IPS-18c (cell line): Measurements from ENCODE around the gene NFIA.
"Not testable (repeated sequence)": the region's sequence is repeated elsewhere in the genome, so short reads cannot be mapped to it uniquely, and the experiment has no call there.

Source experiments
- H3K4me3 ChIP-seq: 2 replicates; pipeline ENCODE4 v1.7.0; 2013; ENCODE audit warnings: low read depth, mild to moderate bottlenecking, low read length, moderate library complexity; ENCODE audit not compliant: insufficient read depth
- H3K9me3 ChIP-seq: one replicate; pipeline ENCODE4 v1.6.1; 2013; ENCODE audit warnings: mild to moderate bottlenecking, low read length, moderate library complexity; ENCODE audit not compliant: control insufficient read depth, insufficient read depth

The NFIA gene

DNA sequence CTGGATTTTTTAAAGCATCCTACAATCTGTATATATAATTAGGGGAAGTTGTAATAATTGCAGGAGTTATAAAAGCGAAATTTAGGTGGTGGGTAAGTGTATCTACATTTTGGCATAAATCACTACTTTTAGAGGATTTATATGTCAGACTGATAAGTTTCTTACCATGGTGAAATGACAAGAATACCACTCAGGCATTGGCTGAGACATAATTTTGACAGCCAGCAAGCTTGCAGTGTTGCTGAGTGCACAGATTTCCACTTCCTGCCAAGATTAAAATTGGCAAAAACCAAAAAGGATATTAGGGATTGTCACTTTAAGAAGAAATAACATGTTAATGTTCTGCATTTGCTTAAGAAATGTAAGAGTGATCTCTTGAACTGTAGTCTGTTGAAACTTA is 28.2 kb downstream of the NFIA start:
- H3K4me3 ChIP-seq, result no peak overlapping the region
- H3K9me3 ChIP-seq, result no peaks in the 10 kb centered on the region

DNA sequence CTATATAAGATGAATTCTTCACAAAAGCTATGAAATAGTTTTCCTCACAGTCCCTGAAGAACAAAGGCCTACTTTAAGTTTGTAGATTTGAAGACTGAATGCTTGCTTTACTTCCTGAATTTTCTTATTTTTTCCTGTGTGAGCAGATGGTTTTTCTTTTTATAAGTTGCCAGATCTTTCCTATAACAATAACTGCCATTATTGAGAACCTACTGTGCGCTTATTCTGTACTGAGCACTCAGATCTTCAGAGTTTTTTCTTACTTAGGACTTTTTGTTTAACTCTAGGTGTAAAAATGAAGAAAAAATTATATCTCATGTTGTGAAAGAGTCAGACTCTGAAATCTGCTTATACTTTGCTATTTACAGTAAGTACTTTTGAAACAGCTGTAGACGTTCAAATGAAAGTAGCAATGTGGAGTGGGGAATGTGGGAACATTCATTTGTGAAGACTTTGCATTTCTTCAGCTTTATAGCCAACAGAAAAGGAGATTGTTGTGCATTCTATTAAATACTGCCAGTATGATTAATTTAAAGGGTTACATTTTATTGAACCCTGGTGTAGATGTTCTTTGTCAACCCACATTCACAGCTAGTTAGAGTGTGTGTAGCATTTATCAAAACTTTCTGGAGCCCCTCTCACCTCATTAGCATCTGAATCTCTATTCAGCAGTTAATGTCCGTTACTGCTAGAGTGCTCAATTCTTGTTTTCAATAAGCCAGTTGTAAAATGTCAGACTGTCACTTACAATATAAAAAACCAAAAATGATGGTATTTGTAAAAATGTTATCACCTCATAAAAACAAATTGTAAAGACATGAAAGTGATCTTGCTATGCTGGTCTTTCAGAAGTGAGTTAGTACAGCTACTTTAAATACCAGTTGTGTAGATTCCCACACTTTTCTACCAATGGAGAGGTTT is 29.0 kb downstream of the NFIA start:
- H3K9me3 ChIP-seq, result no peaks in the 10 kb centered on the region
- H3K4me3 ChIP-seq, result no peak overlapping the region

DNA sequence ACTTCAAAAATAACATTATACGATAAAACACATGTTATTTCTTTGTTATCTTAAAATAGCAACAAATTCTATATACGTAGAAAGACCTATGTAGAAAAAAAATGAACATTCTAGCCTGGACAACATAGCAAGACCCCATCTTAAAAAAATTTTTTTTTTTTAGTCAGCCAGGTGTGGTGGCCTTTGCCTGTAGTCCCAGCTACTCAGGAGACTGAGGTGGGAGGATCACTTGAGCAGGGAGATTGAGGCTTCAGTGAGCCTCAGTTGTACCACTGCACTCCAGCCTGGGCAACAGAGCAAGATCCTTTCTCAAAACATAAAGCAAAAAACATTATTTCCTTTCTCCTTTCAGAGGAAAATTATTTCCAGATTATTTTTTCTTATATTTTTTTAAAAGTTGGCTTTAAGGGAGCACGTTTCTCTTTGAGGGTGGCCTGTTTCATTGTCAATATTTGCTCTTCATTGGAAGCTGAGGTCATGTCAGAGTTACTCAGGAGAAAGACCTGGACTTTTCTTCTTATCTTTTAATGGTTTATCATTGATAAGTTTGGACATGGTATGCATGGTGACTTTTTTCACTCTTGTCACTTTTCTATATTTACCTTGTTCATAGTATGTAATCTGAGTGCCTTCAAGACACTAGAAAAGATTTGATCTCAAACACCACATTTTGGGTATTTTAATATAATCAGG is 32.0 kb downstream of the NFIA start:
- H3K9me3 ChIP-seq, result no peaks in the 10 kb centered on the region
- H3K4me3 ChIP-seq, result no peak overlapping the region

DNA sequence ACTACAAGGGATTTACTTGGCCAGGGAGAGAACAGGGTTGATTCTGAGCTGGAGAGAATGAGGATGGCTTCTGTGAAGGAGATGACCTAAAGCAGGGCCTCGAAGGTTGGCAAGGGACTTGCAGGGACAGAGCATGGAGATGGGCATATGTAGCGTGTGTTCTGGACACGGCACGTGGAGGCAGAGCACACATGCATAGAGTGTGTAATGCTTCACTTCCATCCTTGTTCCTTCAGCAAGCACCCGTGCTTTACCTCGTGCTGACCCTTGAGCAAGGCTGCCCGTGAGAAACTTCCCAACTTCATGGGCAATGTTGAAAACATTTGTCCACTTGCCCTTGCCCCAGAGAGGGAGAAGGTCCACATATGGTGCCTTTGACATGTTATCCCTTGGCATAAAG is 33.1 kb downstream of the NFIA start:
- no peak overlapping the region for H3K4me3 ChIP-seq

DNA sequence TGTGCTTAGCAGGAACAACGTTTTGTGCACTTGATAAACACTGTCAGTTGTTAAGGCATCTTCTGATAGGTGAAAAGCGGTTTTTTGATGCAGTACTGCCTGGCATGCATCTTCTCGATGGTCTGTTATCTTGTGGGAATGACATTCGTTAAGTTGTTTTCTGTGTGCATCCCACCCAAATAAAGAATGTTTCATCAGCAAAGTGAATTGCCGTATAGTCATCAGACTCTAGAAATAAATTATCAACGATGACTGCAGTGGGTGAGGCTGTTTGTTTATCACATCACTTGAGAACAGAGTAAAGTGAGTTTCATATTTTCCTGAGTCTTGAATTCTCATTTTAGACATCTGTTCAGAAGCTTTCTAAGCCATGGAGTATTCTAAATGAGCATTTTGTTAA is 34.1 kb downstream of the NFIA start:
- no peak overlapping the region for H3K4me3 ChIP-seq

More for the DNA sequence above, 33.1 kb downstream of the NFIA start:
- H3K9me3 ChIP-seq, result no peaks in the 10 kb centered on the region

DNA sequence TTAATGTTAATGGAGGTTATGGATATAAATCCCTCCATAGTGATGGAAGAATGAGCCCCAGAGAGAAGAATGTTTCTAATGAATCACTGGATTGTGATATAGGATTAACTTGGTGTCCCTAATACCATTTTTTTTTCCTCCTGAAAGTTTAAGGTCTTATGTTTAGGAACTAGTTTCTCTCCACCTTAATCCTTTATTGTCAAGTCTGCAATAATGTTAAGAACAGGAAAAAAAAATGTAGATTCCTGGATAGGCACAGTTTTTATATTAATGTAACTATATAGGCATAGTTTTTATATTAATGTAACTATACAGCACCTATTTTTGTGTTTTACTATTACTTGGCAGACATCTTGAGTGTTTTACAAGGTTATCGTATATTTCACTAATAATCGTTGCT is 34.9 kb downstream of the NFIA start:
- no peak overlapping the region for H3K4me3 ChIP-seq
- H3K9me3 ChIP-seq, result no peaks in the 10 kb centered on the region

More for the DNA sequence above, 34.1 kb downstream of the NFIA start:
- no peaks in the 10 kb centered on the region for H3K9me3 ChIP-seq

DNA sequence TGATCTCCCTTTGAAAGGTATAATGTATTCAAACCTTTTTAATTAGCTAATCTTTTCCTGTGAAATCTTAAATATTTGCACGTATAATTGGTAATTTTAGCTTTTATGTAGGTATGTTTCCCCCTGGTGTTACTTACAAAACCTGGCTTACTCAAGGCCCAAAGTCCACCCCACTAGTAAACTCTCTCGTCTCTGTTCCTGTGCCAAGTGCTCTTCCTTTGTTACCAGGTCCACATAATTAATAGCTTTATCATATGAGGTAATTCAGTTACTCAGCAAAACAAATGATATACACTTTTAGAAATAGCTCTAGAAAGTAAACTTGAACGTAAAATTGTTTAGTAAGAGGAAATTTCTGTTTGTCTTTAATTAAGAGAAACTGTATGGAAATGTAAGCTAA is 36.7 kb downstream of the NFIA start:
- Histone ChIP-seq H3K4me3 (no peak overlapping the region), H3K9me3 (no peaks in the 10 kb centered on the region)

DNA sequence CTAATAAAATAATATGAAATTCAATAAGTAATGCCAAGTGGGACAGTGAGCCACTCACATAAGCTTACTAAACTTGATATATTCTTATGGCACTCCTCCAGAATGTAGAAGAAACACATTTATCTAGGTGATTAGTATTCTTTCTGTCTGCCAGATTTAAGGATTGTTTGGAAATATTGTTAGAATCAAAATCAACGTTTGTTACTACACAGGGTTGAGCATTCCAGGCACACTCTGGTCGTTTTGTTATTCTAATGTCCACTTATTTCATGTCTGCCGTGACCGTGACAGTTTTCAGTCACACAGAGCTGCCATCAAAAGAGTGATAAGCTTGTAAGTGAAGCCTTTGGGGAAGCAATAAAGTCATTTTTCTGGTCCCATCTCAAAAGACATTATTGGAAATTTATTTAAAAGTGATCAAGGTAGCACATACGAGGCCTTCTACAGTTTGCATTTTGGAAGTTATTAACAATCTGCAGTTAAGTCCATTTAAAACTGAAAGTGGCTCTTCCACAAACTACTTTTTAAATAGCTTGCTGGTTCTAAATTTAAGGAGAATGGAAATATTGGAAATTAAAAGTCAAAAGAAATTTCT is 38.0 kb downstream of the NFIA start:
- H3K4me3 ChIP-seq, result no peak overlapping the region
- H3K9me3 ChIP-seq, result no peaks in the 10 kb centered on the region

DNA sequence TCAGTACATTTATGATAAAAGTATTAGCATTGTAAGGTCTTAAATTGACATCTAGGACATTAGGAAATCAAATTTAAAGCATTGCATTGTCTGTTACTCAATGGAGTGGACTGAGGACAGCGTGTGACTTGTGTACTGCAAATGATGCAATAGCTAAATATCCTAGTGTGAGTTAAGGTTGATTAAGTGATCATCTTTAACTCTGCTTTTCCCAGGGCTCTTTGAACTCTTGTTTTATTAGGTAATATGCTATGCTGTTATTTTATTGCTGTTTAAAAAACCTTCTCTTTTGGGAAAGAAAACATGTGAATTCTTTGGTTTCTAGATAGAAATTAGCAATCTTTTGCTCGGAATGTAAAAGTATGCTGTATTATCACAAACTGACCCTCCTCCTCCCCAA is 38.6 kb downstream of the NFIA start:
- no peak overlapping the region for H3K4me3 ChIP-seq
- H3K9me3 ChIP-seq, result no peaks in the 10 kb centered on the region

DNA sequence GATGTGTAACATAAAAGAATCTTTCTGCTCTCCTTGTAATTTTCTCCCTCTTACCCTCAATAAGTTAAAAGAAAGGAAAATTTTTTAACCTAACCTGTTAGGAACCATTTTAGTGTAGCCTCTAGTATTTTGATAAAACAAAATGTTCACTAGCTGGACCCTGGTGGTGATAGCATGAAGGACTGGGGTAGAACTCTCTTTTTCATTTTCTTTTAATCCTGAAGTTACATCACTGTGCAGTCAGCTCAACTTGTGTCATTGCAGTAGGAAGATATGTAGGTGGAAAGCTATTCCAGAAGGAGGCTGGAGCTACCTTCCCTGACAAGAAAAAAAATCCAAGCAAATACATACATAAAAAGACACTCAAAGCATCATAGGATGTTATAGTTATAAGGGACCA is 39.3 kb downstream of the NFIA start:
- Histone ChIP-seq H3K4me3 (no peak overlapping the region), H3K9me3 (no peaks in the 10 kb centered on the region)

DNA sequence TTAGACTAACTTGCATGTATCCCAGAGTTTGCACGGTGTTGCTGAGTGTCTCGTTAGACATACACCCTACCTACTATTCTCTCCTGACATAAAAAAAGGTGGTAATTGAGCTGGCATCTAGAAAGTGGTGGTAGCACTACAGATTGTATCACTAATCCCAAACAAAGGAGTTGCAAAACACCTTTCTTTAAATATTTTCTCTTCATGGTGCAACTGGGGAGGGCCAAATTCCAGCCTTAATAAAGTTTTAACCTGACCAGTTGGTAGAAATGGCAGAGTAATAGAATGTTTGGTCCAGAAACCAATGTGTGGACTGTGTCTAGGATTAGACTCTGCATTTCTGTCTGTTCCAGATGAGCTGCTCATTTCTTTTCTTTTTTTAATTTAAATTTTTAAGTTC is 40.0 kb downstream of the NFIA start:
- H3K9me3 ChIP-seq, result no peaks in the 10 kb centered on the region
- no peak overlapping the region for H3K4me3 ChIP-seq

DNA sequence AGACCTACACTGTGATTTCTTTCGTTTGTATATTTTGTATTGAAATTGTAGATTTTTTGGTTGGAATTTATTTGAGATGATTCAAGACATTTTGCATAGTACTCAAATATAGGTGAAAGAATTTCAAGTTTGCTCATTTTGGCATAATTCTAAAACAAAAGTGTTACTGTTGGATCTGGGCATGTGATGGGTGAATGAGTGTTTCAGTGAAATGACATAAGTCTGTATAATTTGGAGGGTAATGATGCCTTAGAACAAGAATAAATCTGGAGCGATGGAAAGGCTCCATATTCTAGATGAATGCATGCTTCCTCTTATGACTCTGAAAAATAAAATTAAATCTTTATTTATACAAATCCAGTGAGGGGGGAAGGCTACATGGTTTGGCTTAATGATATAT is 41.0 kb downstream of the NFIA start:
- H3K9me3 ChIP-seq, result no peaks in the 10 kb centered on the region

DNA sequence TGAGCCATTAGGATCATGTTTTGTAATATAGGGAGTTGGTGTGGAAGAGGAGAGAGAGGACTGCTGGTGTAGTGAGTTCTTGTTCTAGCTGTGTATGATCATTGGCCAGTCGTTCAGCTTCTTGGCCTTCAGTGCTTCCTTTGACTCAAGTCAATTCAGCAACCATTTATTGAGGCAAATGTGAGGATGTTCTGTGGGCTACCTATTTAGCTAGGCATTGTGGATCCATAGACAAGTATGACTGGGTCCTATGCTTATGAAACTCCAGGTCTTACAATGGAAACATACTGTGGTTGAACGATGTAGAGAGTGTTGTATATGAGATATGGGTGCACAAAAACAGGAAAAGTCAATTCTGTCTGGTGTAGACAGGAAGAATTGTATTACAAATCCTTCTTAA is 41.7 kb downstream of the NFIA start:
- Histone ChIP-seq H3K9me3 (no peaks in the 10 kb centered on the region), H3K4me3 (no peak overlapping the region)

More for the DNA sequence above, 41.0 kb downstream of the NFIA start:
- H3K4me3 ChIP-seq, result no peak overlapping the region

DNA sequence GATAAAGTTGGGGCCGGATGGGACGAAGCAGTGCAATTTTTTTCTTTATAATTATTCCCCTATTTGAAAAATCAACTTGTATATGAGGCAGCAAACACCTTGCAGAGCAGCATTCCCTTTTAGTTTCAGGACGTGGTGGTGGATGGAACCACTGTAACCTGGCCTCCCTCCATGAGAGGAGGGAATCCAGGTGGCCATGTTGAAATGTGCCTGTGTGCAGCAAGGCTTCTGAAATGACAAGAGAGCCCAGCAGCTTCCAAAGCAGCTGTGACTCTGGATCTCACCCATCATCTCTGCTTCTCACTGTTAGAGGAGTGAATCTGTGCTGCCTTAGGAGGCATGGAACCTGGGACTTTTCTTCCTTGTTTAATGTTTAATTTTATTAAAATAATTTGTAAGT is 42.3 kb downstream of the NFIA start:
- Histone ChIP-seq H3K4me3 (no peak overlapping the region), H3K9me3 (no peaks in the 10 kb centered on the region)

DNA sequence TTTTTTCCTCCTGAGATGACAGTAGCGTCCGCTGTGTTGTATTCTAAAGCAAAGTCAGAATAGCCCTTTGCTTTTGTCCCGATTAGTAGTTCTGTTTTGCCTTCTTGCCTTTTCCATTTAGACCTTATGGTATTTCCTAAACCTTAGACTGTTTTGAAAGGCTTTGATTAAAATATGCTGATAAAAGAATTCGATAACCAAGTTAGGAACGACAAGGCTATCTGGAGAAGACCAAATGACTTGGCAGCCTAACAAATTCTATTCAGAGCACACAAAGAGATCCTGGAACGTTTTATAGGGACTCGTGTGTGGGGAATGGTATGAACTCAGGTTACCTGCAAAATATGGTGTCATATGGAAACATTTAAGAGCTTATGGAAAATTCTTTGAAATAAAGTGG is 42.9 kb downstream of the NFIA start:
- no peak overlapping the region for H3K4me3 ChIP-seq

DNA sequence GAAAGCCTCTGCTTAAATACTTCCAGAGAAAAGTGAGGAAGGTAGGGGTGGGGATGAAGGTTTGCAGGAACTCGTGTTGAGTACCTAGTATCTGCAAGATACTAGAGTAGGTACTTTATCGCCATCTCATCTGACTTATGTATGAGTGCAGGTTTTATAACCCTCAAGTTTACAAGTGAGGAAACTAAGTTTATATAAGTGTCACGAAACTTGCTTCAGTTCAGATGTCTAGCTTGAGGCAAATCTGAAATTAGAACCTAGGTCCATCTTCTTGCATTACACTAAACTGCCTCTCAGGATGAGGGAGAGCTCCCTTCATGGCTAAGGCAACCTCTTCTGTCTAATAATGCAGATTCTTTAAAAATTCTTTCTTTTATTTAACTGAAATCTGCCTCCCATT is 43.5 kb downstream of the NFIA start:
- H3K9me3 ChIP-seq, result no peaks in the 10 kb centered on the region
- no peak overlapping the region for H3K4me3 ChIP-seq

More for the DNA sequence above, 42.9 kb downstream of the NFIA start:
- H3K9me3 ChIP-seq, result no peaks in the 10 kb centered on the region

DNA sequence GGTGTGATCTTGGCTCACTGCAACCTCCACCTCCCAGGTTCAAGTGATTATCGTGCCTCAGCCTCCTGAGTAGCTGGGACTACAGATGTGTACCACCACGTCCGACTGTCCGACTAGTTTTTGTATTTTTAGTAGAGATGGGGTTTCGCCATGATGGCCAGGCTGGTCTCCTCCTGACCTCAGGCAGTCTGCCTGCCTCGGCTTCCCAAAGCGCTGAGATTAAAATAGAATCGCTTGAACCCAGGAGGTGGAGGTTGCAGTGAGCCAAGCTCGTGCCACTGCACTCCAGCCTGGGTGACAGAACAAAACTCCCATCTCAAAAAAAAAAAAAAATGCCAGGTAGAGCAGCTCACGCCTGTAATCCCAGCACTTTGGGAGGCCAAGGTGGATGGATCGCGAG is 44.5 kb downstream of the NFIA start:
- H3K4me3 ChIP-seq, H3K9me3 ChIP-seq: not testable (repeated sequence)
